Non-pigmented ciliary epithelial cell (primary cell): Measurements from ENCODE around the gene NECTIN4.
"Not testable (repeated sequence)": the region's sequence is repeated elsewhere in the genome, so short reads cannot be mapped to it uniquely, and the experiment has no call there.

Experiments
- DNase-seq: peaks from one replicate; pipeline ENCODE4 v3.0.0-alpha.2; 2010; ENCODE audit warnings: low read depth

The NECTIN4 gene

DNA sequence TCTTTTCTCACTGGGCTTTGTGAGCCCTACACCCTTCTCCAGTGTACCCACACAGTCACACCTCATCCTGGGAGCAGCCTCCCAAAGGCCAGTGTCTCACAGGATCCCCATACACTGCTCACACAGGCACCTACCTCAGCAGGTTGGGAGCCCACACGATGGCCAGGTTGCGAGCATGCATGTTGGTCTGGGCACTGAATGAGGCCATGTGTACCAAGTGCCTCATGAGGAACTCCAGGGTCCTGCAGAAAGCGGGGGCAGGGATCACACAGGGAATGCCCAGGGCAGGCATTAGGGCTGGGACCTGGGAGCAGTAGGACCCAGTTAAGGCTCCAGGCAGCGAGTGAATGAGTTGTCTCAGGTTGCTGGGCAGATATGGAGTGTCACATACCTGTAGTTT is 35.1 kb downstream of the NECTIN4 start:
- no peak for DNase-seq

DNA sequence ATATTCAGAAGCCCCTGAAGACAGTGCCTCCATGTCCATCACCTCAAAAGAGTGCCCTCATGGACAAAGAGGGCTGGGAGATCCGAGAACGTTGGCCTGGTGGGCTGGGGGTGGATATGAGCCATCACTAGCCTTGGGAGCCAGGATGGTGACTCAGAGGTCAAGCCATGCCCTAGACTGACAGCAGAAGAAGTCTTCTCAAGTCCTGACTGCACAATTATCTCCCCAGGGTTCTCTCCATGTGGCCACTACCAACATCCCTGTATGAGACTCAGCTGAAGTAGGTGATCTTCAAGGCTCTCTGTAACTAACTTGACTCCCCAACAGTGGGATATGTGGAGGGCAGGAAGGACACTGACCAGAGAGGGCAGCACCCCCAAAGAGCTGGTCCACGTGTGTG is 36.5 kb downstream of the NECTIN4 start:
- DNase-seq, result no peak

DNA sequence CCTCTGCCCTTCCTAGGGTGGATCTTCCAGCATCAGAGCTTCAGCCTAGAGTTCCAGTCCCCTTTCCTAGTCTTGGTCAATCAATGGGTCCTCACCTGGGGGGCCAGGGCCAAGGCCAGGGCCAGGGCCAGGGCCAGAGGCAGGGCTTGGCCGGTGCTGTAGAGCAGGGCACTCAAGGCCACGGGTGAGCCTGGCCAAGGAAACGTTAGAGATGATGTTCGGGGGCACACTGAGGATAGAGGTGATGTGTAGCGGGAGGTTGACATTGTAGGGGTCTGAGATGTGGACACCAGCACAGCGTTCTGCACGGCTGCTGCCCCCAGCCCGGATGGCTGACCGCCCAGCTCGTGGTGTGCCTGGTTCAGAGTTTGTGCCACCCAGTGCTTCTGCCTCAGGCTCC is 38.1 kb downstream of the NECTIN4 start:
- no peak for DNase-seq

DNA sequence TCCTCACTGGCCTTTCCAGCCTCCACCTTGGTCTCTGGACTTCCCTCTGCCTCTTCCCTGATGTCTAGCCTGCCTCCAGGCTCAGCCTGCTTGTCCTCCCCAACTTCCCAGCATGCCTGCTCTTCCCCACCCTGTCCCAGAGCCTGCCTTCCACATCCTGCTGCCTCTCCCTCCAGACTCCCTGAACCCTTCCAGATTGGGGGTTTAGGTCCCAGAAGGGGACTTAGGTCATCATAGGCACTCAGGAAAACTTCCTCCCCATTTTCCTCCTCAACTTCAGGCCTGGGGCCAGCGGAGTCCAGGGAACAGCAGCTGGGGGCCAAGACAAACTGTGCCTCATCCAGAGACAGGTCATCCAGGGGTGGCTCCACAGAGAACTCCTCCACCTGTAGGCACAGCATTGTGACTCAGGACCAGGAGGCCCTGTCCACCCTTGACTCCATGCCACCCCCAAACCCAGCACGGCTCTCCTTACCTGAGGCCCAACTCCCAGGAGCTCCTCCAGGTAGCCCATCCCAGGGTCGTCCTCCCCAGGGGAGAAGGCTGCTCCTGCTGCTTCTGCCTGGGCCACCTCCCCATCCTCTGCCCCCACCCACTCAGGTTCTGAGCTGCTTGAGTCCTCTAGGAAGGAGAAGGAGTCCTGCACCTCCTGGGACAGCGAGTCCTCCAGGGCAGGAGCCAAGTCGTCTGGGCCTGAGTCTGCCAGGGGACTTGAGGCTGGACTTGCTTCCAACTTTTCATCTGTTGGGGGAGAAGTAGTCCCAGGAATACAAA is 40.2 kb downstream of the NECTIN4 start:
- no peak for DNase-seq

DNA sequence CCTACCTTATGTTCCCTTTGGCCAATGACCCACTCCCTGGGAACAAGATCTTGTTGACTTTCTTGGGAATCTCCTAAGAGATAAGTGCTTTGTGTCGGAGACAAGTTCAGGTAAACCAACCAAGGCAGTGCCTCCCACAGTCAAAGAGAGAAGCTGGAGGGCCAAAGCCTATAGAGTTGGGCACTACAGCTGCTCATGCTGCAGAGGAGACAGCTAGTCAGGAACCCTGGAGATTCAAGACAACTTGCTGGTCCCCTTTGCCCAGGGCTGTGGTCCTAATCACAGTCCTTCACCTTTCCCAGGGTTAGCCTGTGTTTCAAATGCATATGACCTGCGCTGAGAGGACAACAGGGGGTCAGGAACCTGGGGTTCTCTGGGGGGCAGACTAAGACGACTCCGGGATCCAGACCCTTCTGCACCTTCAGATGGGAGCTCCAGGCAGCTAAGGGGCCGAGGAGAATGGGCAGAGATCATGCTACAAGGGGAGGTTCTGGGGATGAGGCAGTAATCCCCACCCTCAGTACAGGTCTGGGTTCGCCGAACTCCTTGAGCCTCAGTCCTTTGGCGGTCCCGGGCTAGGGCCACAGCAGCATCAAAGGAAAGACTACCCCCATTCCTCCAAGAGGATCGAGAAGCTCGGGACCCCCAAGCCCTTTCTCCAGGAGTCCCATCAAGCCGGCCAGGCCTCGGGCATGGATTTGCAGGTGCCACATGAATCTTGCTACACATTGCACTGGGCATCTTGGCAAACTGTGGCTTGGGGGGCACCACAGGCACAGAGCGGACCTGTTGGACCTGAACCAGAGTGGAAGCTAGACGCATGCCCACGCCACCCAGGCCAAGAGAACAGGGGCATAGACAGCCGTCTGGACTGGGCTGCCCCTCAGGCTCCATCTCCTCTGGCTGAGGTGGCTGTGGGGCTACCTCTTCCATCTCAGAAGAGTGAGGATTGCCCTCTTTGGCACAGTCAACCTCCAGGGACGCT is 41.6 kb downstream of the NECTIN4 start:
- DNase-seq, result no peak

DNA sequence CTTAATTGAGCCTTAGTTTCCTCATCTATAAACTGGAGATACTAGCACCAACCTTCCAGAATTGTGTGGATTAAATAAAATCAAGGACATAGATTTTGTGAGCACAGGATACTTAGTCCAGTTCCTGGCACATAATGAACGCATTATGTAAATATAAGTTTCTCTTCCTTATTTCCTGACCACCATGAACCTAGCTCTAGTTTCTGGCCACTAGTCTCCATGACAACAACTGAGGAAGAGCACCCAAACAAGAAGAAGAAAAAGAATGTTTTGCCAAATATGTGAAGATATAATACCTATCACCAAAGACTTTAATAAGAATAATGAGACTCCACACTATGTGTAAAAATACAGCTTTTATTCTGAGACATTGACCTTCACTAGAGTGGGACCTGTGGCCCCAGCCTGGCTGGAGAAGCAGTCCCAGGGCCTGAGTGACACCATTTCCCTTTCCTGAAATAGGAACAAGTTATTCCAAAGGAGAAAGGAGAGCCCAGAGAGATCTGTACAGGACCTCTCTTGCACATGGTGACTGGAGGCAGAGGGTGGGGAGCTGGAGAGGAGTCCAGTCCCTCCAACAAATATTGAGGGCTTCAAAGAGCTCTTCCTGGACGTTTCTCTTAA is 42.6 kb downstream of the NECTIN4 start:
- DNase-seq, result no peak

DNA sequence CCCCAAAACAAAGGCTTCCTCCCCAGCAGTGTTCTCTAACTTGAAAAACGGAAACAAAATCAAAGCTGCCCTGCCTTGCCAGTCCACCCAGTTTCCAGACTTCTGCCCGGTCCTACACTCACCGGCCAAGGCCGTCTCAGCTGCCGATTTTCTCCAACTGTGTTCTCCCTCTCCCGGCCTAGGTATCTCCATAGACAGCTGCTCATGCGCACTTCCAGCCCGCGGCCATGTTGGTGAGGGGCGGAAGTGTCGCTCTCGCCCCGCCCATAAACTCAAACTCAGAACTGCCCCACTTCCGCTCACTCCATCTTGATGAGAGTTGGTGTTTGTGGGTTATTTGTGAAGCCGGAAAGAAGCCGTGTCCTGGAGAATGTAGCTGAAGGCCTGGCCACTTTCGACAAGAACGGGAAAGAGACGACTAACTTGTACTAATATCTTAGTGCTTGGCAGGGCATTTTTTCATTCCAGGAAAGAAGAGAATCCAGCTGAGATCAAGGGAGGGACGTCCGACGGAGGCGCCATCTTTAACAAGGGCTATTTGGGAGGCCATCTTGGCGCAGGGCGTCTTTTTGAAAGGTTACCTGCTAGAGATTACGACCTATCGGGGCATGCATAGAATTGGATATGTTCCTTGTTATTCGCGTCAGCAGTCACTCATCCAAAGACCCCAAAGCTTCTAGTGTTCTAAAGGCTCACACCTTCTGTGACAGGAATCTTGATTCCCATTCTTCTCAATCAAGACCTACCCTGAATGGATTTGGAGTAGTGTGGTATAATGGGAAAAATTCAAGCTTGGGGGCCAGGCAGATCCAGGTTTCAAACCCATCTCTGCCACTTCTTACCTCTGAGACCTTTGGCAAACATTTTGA is 43.4 kb downstream of the NECTIN4 start, which contains the start of gene USF1:
Gene USF1, minus strand, starts transcription at position 242 of the 869 bp plus-strand sequence. CDS start 2,702 bp downstream, outside the sequence.
- DNase-seq, result peak; percentile 81

DNA sequence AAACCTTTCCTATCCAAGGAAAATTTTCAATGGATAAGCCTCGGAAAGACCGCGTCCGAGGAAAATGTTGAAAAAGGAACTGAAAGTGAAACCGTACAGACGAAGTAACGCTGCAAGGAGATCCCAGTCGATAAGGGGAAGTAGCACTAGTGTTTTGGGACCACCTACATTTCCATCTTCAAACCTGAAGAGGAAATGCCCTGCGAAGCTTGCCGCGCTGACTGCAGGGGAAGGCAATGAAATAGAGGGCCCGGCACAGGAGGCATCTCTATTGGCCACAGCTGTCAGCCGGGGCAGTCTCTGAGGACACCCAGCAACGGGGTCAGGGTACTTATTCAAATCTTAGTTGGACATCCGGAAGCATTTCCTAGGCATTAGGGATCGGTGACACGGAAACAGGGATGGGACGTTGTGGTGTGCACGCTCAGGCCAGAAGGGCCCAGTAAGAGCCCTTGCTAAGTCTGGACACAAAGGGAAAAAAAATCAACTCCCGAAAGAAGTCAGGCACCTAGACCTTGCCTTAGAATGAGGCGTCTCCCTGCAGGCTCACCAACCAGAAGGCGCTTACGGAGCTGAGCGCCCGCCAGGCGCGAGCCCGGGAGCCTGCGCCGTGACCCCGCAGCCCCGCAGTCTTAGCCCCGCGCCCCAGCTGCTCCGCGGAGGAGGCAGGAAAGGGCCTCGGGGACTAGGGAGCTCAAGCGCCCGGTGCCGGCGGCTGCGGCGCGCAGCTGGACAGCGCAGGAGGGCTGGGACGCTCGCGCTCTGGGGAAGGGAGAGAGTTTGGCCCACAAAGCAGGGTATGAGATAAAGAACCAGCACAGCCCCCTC is 44.2 kb downstream of the NECTIN4 start:
- DNase-seq, result no peak

DNA sequence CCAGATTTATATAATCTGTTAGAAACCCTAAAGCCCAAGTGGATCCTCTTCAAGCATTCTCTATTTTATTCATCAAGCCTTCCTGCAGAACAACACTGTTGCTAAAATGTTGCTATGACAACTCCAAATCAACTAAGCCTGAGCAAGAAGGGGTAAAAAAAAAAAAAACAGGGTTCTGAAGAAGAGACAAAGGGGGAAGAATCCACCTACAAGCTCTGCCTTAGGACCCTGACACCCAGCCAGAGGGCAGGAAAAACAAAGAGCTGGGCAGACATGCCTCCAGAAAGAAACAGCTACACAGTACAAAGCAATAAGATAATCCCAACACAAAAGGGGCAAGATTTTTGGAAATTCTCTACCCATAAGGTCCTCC is 44.8 kb downstream of the NECTIN4 start:
- no peak for DNase-seq

DNA sequence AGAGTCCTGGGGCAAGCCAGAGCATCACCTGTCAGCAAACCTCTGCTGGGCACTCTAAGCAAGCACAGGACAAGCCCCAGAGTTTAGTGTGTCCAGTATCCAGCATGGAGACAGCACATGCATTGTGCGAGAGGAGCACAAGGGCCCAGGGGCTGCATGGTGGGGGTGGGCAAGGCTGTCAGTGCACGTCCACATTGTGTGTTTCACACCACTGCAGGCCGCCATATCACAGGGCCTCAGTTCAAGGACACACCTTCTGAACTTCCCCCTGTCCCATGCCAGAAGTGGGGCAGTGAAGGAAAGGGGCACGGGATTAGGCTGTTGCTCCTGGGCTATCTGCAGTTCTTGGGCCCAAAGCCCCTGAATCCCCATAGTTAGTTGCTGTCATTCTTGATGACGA is 49.8 kb downstream of the NECTIN4 start:
- DNase-seq, result no peak

DNA sequence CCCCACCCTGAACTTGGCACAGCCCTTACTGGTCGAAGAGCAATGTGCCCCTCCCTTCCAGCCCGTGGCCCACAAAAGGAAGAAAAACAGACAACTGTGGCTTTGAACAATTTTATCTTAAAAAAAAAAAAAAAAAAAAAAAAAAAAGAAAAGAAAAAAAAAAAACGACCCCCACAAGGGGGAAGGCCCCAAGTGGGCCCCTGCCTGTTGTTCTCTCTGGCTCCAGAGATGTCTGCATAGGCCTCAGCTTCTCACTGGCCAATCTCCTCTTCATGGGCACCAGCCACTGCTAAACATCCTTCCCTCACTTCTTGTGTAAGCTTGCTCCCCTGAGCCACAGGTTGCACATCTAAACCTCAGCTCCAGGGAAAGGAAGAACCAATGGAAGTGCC is 50.2 kb downstream of the NECTIN4 start:
- no peak for DNase-seq

DNA sequence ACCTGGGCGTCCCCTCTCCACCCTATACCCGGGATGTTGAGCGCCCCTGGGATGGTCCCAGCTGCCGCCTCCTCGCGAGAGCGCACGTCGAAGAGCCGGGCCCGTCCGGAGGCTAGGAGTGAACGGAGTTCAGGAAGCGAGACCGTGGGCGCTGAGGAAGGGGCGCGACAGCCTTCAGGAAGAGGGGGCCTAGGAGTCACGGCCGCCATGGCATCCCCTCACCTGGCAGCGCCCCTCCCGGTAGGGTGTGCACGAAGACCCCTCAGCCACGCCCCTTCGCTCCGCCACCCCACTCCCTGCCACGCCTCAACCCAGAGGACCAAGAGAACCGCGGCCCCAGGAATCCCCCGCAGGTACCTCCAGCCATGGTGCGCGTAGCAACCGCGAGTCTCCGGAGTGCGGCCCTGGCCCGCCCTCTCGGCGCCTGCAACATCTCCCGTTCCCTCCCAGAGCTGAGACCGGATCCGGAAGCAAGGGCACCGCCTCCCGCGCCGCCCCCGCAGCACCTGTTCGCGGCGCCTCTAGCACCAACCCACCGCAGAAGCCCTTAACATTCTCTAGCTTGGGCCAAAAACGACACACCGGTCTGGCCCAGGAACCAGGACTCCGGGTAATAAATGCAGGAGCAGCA is 50.7 kb downstream of the NECTIN4 start, which contains the start of gene TSTD1:
Gene TSTD1, minus strand, starts transcription at position 442 of the 631 bp plus-strand sequence. Its CDS starts 75 bp downstream, at position 367.
- no peak for DNase-seq

DNA sequence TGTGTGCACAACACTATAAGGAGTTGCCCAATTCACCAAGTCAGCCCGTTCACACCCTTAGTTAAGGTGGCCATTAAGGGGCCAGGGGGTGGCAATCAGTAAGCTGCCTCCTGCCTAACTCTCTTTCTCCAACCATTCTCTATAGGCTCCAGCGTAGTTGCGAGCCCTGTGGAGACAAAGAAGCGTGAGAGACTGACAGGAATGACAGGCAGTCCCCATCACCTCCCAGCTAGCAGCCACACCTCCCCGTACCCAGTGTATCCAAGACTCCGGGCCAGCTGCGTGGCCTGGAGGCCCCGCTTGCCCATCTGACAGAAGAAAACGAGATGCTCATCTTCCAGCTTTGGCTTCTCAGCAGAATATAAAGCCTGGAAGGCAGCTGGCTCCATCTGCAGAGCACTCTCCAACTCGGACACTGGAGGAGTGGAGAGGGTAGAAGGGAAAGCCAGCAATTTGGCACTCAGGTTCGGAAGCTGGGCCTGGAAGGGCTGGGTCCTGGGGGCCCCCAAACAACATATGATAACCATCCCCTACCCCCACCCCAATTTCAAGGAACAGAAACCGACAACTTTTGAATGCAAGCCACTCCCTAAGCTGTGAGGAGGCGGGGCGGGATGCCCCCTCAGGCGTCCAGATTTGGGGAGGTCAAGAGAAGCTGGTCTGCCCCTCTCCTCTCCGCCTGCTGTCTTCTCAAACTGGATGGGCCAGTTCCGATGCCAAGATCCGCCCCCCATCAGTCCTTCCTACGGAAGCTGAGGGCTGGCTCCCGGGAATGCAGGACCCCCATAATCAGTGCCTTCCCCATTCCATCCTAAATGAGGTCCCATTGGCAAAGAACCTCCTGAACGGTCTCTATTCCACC is 51.5 kb downstream of the NECTIN4 start:
- DNase-seq, result no peak

DNA sequence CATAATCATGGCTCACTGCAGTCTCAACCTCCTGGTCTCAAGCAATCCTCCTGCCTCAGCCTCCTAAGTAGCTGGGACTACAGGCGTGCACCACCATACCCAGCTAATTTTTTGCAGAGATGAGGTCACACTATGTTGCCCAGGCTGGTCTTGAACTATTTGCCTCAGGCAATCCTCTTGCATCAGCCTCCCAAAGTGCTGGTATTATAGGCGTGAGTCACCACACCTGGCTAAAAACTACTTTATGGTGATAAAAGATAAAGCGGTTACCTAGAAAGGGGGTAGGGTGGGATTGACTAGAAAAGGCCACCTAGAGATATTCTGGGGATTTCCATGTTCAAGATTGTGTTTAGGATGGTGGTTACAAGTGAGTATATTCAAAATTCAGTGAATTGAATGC is 55.6 kb downstream of the NECTIN4 start:
- DNase-seq, result no peak

DNA sequence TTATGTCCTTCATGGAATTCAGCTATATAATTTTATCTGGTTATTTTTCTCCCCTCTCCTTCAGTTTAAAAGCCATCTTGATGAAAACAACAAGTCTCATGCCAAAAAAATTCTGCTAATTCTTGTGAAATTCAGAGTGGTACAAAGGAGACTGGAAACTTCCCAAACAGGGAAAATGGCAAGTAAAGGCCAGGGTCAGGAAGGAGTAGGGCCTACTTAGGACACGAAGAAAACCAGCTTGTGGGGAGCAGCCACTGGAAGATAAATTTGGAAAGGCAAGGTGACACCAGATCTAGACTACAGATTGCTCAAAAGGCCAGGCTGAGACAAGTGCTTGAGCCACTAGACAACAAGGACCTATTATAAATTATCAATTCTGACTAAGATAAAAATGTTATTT is 56.9 kb downstream of the NECTIN4 start:
- DNase-seq, result no peak

DNA sequence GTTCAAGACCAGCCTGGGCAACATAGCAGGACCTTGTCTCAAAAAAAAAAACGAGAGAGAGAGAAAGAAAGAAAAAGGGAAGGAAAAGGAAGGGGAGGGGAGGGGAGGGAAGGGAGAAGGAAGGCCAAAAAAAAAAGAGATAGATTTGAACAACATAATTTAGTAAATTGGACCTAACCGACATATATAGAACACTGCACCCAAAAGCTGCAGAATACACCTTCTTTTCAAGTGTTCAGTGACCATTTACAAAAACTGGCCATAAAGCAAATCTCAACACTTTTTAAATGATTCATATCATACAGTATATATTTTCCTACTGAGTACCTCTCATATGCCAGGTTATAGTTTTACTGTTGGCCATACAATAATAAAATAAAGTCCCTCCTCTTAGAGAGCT is 57.5 kb downstream of the NECTIN4 start:
- no peak for DNase-seq

DNA sequence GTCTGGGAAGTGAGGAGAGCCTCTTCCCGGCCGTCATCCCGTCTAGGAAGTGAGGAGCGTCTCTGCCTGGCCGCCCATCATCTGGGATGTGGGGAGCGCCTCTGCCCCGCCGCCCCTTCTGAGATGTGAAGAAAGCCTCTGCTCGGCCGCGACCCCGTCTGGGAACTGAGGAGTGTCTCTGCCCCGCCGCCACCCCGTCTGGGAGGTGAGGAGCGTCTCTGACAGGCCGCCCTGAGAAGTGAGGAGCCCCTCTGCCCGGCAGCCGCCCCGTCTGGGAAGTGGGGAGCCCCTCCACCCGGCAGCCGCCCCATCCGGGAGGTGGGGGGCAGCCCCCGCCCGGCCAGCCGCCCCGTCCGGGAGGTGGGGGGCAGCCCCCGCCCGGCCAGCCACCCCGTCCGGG is 59.9 kb downstream of the NECTIN4 start:
- DNase-seq, result not testable (repeated sequence)

DNA sequence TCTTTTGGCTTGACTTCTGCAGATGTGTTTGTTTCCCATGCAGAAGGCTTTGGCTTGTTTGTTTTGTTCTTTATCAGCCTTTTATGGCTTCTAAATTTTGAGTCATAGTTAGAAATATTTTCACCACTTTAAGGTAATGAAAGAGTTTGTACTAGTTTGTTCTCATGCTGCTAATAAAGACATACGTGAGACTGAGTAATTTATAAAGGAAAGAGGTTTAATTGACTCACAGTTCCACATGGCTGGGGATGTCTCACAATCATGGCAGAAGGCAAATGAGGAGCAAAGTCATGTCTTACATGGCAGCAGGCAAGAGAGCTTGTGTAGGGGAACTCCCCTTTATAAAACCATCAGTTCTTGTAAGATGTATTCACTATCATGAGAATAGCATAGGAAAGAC is 62.4 kb downstream of the NECTIN4 start:
- DNase-seq, result not testable (repeated sequence)

DNA sequence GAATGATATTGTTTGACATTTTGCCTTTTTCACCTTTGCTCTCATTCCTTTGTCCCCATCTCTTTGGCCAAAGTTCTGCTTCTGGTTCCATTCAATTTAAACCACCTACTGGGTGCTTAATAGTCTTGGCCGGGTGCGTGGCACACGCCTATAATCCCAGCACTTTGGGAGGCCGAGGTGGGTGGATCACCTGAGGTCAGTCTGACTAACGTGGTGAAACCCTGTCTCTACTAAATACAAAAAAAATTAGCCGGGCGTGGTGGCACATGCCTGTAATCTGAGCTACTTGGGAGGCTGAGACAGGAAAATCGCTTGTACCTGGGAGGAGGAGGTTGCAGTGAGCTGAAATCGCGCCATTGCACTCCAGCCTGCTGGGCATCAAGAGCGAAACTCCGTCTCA is 66.9 kb downstream of the NECTIN4 start:
- DNase-seq, result not testable (repeated sequence)
